GM18907 (cell line): ENCODE results near the gene ASMTL.
"Not testable (repeated sequence)": the region's sequence is repeated elsewhere in the genome, so short reads cannot be mapped to it uniquely, and the experiment has no call there.

Source experiments
- ATAC-seq: cut with Tn5 transposase; IDR thresholded peaks from one replicate; pipeline ENCODE4 v1.9.1; 2021; ENCODE audit warnings: mild to moderate bottlenecking, moderate library complexity; ENCODE audit not compliant: unreplicated experiment

The ASMTL gene

DNA sequence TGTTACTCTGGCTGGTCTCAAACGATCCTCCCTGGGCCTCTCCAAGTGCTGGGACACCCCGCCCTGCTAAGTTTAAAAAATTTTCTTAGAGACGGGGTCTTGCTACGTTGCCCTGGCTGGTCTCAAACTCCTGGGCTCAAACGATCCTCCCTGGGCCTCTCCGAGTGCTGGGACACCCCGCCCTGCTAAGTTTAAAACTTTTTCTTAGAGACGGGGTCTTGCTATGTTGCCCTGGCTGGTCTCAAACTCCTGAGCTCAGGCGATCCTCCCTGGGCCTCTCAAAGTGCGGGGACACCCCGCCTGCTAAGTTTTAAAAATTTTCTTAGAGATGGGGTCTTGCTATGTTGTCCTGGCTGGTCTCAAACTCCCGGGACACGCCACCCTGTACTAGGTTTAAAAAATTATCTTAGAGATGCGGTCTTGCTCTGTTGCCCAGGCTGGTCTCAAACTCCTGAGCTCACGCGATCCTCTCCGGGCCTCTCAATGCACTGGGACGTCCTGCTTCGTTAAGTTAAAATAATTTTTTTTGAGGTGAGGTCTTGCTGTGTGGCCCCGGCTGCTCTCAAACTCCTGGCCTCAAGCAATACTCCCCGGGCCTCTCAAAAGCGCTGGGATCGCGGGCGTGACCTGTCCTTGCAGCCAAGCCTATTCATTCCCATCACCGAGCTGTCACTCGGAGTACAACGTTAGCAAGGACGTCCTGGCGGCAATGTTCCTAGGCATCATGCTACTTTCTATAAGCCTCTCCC lies 61.9 kb downstream of the ASMTL start:
- ATAC-seq = no peak

DNA sequence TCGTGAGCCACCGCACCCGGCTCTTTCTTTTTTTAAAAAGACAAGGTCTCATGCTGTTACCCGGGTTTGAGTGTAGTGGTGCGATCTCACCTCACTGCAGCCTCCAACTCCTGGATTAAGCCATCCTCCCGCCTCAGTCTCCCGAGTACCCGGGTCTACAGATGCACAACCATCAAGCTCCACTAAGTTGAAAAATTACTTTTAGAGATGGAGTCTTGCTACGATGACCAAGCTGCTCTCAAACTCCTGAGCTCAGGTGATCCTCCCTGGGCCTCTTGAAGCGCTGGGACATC lies 62.8 kb downstream of the ASMTL start:
- no peak for ATAC-seq

DNA sequence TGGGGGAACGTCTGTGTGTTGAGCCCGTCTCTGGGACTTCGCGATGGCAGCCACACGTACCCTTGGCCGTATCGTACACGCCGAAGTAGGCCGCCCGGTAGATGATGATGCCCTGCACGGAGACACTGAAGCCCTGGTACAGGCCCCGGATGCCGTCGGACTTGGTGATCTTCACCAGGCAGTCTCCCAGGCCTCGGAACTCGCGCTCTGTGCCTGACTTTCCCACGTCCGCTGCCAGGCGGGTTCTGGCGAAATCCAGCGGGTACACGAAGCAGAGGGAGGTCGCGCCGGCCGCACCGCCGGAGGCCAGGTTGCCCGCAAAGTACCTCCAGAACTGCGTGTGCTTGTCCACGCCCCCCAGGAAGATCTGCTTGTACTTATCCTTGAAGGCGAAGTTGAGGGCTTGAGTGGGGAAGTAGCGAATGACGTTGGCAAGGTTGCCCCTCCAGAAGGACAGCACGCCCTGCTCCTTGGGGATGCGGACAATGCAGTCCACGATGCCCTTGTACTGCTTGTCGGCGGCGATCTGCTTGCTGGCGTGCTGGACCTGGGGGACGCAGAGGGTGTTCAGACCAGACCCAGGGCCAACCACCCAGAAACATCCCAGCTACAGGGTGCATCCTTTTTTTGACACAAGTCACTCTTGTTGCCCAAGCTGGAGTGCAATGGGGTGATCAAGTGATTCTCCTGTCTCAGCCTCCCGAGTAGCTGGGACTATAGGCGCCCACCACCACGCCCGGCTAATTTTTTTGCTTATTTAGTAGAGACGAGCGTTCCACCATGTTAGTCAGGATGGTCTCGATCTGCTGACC lies 63.3 kb downstream of the ASMTL start:
- no peak for ATAC-seq

DNA sequence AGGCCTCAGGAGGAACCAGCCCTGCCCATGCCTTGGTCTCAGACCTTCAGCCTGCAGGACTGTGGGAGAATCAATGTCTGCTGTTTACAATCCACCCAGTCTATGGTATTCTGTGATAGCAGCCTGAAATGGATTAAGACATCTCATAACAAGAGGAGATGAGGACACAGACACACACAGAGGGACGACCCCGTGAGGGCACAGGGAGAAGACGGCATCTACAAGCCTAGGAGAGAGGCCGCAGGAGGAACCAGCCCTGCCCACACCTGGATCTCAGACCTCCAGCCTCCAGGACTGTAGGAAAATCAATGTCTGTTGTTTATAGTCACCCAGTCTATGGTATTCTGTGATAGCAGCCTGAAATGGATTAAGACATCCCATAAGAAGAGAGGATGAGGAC lies 64.1 kb downstream of the ASMTL start:
- no peak for ATAC-seq

DNA sequence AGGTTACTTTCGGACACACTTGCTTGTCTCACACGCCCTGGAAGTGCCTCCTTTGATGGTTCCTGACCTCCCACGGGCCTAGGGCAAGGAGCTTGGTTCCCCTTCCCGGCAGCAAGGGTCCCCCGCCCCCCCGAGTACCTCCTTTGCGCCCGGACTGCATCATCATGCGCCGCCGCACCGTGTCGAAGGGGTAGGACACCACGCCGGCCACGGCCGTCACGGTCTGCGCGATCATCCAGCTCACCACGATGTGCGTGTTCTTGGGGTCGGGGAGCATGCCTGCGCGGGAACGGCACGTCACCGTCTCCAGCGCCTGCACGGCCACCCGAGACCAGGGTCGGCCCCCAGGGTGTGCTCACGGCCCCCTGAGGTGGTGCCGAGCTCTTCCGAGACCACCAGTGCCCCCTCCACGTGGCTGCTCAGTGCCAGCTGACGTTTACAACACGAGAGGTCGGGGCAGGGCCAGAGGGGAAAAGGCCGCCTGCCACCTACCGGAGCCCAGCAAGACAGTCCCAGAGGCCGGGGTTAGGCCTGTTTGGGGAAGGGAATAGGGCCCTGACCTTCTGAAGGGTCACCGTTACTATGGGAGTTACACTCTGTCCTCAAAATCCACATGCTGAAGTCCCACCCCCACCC lies 65.5 kb downstream of the ASMTL start:
- no peak for ATAC-seq

DNA sequence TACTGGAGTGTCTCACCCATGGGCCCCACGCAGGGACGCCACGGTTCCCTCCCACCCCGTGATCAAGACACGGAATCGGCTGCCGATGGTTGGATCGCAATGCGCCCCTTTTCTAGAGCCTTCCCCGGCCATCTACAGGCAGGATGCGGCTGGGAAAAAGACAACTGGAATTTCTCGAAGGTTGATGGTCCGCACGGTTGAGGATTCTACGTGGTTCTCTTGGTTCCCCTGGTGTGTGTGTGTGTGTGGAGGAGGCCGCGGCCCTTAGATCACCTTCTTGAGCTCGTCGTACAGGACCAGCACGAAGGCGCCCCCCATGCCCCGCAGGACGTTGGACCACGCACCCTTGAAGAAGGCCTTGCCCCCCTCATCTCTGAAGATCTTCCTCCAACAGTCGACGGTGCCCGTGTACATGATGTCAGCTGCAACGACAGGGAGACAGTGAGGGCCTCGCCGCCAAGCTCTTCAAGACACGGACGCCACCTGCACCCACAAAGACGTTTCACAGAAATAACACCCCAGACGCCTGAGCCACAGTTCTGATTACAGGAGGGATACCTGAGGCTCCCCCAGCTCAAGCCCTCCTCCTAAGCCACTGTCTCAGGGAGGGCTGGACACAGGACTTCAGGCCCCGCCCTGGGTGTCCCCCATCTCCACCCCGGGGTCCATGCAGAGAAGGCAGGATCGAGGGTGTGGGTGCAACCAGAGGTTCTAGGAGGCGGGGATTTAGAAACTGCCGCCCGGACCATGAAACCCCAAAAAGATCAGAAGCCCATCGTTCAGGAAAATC lies 66.2 kb downstream of the ASMTL start:
- ATAC-seq = no peak

DNA sequence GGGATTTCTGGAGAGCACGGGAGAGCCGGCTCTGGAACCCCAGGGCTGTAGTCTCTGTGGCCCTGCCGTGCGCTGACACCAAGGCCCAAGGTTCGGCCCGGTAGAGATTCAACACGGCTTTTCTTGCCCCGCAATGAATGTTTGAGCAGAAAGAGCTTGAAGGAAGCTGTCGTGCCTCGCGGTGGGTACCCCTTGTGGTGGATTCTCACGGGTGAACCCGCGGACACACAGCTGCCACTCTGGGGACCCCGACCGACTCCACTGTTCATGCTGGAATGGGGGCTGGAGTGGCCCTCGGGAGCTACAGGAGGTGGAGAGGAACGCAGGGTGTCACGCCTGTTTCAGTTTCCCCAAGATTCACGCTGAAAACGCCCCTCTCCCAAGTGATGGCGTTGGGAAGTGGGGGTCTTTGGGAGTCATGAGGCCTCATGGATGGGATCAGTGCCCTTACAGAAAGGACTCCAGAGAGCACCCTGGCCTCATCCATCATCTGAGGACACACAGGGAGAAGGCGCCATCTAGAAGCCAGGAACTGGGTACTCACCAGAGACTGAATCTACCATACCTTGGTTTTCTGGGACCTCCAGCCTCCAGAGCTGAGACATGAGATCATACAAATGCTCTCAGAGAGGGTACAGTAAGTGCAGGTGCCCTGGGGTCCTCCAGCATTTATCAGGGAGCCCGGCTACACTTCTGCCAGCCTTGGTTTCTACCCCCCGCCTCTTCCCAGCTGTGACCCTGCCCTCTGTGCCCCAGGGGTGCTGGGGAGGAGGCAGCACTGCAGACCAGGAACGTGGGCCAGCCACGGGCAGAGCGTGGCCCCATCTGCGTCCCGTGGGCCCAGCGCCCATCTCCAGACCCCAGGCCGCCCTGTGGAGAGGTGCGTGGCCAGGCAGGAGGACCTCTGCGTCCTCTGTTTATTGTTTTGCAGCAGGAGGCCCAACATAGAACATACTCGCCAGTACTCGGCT lies 67.2 kb downstream of the ASMTL start:
- no peak for ATAC-seq

DNA sequence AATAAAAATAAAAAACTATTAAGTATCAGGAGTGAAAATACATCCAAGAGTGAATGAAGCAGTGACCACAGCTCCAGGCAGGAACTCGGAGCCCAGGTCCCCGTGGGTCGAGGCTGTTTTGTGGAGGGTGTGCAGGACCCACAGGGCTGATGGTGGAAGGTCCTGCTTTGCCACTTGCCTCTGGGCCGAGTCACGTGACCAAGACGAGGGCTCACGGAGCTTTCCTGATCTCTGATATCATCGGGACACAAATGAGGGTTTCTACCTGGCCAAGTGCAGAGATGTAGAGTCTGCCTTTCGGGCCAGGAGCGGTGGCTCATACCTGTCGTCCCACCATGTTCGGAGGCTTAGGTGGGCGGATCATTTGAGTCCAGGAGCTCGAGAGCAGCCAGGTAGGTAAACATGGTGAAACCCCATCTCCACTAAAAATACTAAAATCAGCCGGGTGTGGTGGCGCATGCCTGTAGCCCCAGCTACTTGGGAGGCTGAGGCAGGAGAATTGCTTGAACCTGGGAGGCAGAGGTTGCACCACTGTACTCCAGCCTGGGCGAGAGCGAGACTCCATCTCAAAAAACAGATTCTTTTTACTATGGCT lies 68.0 kb downstream of the ASMTL start:
- ATAC-seq = no peak

DNA sequence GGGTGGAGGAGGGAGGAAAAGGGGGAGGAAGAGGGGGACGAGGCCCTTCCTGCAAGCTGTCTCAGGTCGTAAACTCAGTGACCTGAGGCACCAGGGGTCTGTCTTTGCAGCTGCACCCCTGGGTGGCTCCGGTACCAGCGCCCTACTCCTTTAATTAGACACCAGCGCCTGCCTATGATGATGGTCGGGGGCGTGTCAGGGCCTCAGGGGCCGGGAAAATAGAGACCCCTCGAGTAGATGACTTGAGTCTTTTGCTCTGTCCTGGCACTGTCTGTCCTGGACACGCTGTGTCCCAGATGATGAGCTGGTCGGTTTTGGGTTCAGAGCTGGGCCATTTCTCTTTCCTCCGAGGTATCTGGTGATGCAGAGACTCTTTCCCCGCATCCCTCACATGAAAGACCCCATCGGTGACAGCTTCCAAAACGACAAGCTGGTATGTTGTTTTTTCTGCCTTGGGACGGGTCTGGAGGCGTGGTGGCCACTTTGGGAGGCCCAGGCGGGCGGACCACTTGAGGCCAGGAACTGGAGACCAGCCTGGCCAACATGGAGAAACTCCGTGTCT lies 72.0 kb downstream of the ASMTL start:
- no peak for ATAC-seq

DNA sequence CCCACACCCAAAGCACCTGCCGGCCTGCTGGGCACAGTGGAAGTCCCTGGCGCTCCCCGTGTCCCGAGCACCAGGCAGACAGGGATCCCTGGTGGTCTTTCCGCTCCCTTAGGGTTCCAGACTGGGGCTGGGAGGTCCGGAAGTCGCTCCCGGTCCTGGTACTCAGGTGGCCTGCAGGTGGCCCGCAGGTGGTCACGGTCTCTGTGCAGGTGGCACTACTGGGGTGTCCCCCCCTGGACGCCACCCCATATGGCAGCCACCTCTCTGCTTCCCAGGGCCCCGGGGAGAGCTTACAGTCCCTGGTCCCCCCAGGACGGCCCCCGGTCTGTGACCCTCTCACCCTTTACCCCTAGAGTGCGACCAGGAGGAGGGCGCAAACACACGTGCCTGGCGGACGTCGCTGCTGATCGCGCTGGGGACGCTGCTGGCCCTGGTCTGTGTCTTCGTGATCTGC lies 74.4 kb downstream of the ASMTL start:
- ATAC-seq = no peak

DNA sequence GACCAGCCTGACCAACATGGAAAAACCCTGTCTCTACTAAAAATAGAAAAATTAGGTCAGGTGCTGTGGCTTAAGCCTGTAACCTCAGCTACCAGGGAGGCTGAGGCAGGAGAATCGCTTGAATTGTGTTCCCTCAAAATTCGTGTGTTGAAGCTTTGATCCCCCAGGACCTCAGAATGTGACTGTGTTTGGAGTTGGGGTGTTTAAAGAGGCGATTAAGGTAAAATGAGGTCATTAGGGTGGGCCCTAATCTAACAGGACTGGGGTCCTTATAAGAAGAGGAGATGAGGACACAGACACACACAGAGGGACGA lies 84.4 kb downstream of the ASMTL start:
- ATAC-seq = no peak

DNA sequence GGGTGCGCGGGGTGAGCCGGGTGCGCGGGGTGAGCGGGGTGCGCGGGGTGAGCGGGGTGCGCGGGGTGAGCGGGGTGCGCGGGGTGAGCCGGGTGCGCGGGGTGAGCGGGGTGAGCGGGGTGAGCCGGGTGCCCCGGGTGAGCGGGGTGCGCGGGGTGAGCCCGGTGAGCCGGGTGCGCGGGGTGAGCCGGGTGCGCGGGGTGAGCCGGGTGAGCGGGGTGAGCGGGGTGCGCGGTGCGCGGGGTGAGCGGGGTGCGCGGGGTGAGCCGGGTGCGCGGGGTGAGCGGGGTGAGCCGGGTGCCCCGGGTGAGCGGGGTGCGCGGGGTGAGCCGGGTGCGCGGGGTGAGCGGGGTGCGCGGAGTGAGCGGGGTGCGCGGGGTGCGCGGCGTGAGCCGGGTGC lies 86.3 kb downstream of the ASMTL start:
- ATAC-seq = not testable (repeated sequence)

DNA sequence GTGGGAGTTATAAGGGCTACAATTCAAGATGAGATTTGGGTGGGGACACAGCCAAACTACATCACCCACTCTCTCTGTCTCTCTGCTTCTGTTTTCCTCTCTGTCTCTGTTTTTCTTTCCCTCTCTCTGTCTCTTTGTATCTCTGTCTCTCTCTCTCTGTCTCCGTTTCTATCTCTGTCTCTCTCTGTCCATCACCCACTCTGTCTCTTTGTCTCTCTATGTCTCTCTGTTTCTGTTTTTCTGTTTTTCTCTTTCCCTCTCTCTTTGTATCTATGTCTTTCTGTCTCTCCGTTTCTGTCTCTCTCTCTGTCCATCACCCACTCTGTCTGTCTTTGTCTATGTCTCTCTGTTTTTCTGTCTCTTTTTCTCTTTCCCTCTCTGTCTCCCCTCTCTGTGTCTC lies 90.8 kb downstream of the ASMTL start:
- ATAC-seq = no peak

DNA sequence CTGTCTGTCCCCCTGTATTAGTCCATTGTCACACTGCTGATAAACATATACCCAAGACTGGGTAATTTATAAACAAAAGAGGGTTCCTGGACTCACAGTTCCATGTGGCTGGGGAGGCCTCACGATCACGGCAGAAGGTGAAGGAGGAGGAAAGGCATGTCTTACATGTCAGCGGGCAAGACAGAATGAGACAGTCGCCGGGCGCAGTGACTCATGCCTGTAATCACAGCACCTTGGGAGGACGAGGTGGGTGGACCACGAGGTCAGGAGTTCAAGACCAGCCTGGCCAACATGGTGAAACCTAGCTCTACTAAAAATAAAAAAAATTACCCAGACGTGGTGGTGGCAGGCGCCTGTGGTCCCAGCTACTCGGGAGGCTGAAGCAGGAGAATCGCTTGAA lies 91.4 kb downstream of the ASMTL start:
- ATAC-seq = no peak

DNA sequence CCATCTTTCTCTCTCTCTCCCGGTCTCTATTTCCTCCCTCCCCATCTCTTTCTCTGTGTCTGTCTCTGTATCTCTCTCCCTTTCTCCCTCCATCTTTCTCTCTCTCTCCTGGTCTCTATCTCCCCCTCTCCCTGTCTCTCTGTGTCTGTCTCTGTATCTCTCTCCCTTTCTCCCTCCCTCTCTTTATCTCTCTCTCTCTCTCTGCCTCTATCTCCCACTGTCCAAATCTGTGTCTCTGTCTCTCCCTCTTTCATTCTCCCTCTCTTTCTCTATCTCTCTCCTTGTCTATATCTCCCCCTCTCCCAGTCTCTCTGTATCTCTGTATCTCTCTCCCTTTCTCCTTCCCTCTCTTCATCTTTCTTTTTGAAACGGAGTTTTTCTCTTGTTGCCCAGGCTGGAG lies 92.5 kb downstream of the ASMTL start:
- no peak for ATAC-seq

DNA sequence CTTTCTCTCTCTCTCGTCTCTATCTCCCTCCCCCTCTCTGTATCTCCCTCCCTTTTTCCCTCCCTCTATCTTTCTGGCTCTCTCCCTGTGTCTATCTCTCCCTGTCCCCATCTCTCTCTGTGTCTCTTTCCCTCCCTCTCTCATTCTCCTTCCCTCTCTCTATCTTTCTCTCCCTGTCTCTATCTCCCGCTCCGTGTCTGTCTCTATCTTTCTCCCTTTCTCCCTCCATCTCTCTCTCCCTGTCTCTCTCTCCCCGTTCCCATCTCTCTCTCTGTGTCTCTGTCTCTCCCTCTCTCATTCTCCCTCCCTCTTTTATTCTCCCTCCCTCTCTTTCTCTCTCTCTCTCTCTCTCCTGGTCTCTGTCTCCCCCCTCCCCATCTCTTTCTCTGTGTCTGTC lies 93.2 kb downstream of the ASMTL start:
- no peak for ATAC-seq

DNA sequence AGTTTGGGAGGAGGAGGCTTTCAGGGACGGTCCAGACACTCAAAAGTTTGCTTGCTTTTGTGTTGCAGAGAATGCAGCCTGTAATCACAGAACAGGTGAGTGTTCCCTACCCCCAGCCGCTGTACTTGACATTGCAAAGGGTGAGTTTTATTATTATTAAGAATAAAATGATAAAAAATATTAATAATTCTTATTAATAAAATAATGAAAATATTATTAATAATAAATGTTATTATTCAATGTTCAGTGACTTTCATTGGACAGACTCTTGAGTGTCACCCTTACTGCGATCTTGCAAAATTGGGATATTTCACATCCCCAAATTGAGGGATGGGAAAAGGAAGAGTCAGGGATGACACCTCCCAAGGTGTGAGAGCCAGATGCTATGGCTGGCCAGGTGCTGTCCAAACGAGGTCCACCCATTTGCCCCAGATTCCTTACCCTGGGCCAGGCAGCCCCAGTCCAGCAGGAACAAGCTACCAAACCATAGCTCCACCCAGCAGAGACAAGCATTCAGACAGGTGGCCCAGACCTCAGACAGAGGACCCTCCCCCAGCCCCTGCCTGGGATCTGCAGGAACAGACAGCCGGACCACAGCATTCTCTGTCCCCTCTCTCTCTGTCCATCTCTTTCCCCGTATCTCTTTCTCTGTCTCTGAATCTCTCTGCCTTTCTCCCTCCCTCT lies 93.8 kb downstream of the ASMTL start:
- no peak for ATAC-seq

DNA sequence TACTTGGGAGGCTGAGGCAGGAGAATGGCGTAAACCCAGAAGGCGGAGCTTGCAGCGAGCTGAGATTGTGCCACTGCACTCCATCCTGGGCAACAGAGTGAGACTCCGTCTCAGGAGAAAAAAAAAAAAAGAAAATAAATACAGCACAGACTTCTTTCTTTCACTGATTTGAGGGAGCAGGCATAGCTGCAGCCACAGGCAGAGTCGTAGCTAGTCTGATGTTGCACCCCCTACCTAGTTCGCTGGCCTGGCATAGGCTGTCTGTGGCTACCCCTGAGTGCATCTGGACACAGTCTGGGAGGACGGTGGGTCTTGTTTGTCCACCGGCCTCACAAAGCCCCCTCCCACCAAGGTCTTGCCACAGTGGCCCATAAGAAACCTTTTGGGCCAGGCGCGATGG lies 94.7 kb downstream of the ASMTL start:
- ATAC-seq = no peak
